Loucy (cell line): ENCODE data around the gene DNLZ.

Experiments used
- H2AFZ ChIP-seq: fragments of 200-600 bp; sonication (generic); 2 replicates; pipeline ENCODE4 v1.6.0; 2016; ENCODE audit warnings: antibody characterized with exemption, mild to moderate bottlenecking, low read length, moderate library complexity
- H3F3A ChIP-seq: fragments of 200-600 bp; 2 replicates; pipeline ENCODE4 v1.6.0; 2016; ENCODE audit warnings: antibody characterized with exemption, low read depth, mild to moderate bottlenecking
- H3K27me3 ChIP-seq: fragments of 200-600 bp; sonication (generic); 2 replicates; pipeline ENCODE4 v1.6.1; 2014; ENCODE audit warnings: low read length, mild to moderate bottlenecking; ENCODE audit not compliant: insufficient read depth, poor library complexity, severe bottlenecking
- H3K36me3 ChIP-seq: fragments of 200-600 bp; sonication (generic); 2 replicates; pipeline ENCODE4 v1.6.1; 2016; ENCODE audit warnings: low read length; ENCODE audit not compliant: insufficient read depth
- H3K4me1 ChIP-seq: fragments of 200-600 bp; sonication (generic); 2 replicates; pipeline ENCODE4 v1.5.1; 2014; ENCODE audit warnings: low read length, mild to moderate bottlenecking; ENCODE audit not compliant: insufficient read depth, poor library complexity, severe bottlenecking
- H3K4me2 ChIP-seq: fragments of 200-600 bp; sonication (generic); 2 replicates; pipeline ENCODE4 v1.6.0; 2014; ENCODE audit warnings: antibody characterized with exemption, low read length, low read depth, mild to moderate bottlenecking; ENCODE audit not compliant: poor library complexity, severe bottlenecking
- H3K4me3 ChIP-seq: fragments of 200-600 bp; sonication (generic); 2 replicates; pipeline ENCODE4 v1.5.1; 2014; ENCODE audit warnings: low read length, mild to moderate bottlenecking, mixed read lengths; ENCODE audit not compliant: poor library complexity, severe bottlenecking
- H3K79me2 ChIP-seq: fragments of 200-600 bp; sonication (generic); 2 replicates; pipeline ENCODE4 v1.6.1; 2014; ENCODE audit warnings: low read length; ENCODE audit not compliant: insufficient read depth
- H3K9ac ChIP-seq: fragments of 200-600 bp; sonication (generic); 2 replicates; pipeline ENCODE4 v1.6.0; 2014; ENCODE audit warnings: mild to moderate bottlenecking, low read depth, low read length, moderate library complexity; ENCODE audit not compliant: poor library complexity, severe bottlenecking
- H3K9me2 ChIP-seq: fragments of 200-600 bp; sonication (generic); replicated peaks from 2 replicates; pipeline ENCODE4 v1.6.1; 2016; ENCODE audit warnings: low read depth, low read length, mixed read lengths
- H3K9me3 ChIP-seq: fragments of 200-600 bp; sonication (generic); 2 replicates; pipeline ENCODE4 v1.6.1; 2014; ENCODE audit warnings: mild to moderate bottlenecking, antibody characterized with exemption, low read length, low read depth; ENCODE audit not compliant: insufficient read depth
- H4K20me1 ChIP-seq: fragments of 200-600 bp; sonication (generic); 2 replicates; pipeline ENCODE4 v1.6.0; 2014; ENCODE audit warnings: antibody characterized with exemption, low read length, mild to moderate bottlenecking; ENCODE audit not compliant: insufficient read depth, poor library complexity, severe bottlenecking
- EZH2phosphoT487 ChIP-seq: fragments of 200-600 bp; IDR thresholded peaks from 2 replicates; pipeline ENCODE4 v1.6.1; 2018; ENCODE audit warnings: antibody characterized with exemption, mild to moderate bottlenecking, moderate library complexity, borderline replicate concordance
- TF ChIP-seq, protein P1 (sequence below): fragments of 200-600 bp; sonication (generic); conservative IDR thresholded peaks from 2 replicates; pipeline ENCODE4 v1.5.1; 2014; ENCODE audit warnings: mild to moderate bottlenecking, antibody characterized with exemption, low read length

The DNLZ gene

DNA sequence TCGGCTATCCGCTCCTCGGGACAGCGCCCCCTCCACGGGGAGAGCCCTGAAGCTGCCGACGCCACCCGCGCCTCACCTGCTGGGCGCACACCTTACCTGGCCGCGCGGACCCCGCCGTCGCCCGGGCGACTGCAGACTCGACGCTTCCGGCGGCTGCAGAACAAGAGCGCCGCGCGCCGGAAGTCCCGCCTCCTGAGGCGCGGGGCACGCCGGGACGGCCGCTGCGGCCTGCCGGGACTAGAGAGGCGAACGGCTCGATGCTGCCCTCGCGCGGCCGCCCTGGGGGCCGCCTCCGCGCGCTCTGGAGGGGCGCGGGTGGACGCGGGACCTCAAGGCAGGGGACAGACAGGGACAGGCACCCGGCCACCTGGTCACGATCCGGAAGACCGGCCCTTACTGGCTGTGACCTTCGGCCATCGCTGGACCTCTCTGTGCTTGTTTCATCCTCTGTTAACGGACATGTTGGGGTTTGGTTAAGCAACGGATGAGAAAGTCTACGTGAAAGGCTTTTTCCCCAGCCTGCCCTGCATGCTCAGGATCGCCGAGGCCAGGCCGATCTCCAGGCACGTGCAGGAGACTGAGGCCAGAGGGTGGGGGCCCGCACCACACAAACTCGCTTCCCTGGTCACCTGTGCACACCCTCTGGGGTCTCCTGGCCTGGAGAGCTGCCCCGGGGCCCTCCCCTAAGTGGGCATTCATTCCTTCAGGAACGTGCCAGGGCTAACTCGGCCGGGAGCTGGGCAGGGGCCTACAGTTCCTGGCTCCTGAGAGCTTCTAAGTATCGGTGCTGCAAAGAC is 36.7 kb upstream of the DNLZ start, which contains the start of gene SNAPC4:
SNAPC4 (minus strand) TSS at position 133 of the 797 bp plus-strand sequence. CDS start 1,742 bp downstream, outside the sequence.
- H4K20me1 ChIP-seq: peaks cover 21% of the 10 kb centered on the region
- no peaks in the 10 kb centered on the region for H3K27me3 ChIP-seq
- peaks cover 15% of the 10 kb centered on the region; the same call in 1 of the 2 replicates for H3K36me3 ChIP-seq
- peak within 1 kb of the TSS; percentile 79 for H2AFZ ChIP-seq
- H3K4me2 ChIP-seq: peak within 1 kb of the TSS; percentile 85
- peaks cover 40% of the 10 kb centered on the region for H3K4me1 ChIP-seq
- H3K4me3 ChIP-seq: peak within 1 kb of the TSS; percentile 90
- H3K9me2 ChIP-seq: no peaks in the 10 kb centered on the region
- TF ChIP-seq, protein P1, sequence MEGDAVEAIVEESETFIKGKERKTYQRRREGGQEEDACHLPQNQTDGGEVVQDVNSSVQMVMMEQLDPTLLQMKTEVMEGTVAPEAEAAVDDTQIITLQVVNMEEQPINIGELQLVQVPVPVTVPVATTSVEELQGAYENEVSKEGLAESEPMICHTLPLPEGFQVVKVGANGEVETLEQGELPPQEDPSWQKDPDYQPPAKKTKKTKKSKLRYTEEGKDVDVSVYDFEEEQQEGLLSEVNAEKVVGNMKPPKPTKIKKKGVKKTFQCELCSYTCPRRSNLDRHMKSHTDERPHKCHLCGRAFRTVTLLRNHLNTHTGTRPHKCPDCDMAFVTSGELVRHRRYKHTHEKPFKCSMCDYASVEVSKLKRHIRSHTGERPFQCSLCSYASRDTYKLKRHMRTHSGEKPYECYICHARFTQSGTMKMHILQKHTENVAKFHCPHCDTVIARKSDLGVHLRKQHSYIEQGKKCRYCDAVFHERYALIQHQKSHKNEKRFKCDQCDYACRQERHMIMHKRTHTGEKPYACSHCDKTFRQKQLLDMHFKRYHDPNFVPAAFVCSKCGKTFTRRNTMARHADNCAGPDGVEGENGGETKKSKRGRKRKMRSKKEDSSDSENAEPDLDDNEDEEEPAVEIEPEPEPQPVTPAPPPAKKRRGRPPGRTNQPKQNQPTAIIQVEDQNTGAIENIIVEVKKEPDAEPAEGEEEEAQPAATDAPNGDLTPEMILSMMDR: peak; percentile 78
- TF ChIP-seq EZH2phosphoT487: no peak
- no peaks in the 10 kb centered on the region for H3K9me3 ChIP-seq
- H3F3A ChIP-seq: 0 out of 2 replicates have a peak, but pooled peaks cover 4% of the 10 kb centered on the region
- H3K9ac ChIP-seq: peak within 1 kb of the TSS; percentile 75
- peaks cover 30% of the 10 kb centered on the region for H3K79me2 ChIP-seq

DNA sequence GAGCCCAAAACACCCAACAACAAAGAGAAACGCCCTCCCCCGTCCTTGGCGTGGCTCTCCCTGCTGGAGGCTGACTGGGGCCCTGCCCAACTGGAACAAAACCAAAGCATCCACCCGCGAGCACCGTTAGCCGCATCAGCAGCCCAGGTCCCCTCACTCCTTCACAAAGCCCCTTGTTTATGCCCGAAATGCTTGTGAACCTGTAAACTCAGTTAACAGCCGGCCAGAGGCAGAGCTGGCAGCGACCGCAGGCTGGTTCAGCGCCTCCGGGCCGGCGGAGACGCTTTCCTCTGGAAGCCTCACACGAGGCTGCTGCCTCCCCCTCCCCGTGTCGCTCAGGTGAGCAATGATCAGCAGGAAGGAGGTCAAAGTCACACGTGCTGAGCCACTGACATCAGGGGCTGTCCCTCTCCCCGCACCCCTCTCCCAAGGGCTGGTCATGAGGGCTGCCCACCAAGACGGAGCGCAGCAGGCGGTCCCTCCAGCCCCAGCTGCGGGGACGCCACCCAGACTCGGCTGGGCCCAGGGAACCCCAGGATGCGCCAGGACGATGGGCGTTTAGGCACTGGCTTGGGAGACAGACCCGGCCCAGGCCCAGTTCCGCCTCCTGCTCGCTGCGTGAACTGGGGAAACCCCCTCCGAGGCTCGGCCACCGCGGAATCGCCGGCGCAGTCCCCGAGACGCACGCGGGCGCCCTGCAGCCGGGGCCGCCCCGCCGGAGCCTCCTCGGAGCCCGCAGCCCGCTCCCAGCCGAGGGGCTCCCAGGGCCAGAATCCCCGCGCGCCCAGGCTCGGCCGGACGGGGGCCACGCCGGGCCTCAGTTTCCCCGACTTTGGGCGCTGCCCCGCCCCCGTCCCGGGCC is 35.9 kb upstream of the DNLZ start:
- H3K4me1 ChIP-seq: peaks cover 32% of the 10 kb centered on the region
- 0 out of 2 replicates have a peak, but pooled peaks cover 2% of the 10 kb centered on the region for H3F3A ChIP-seq
- H3K4me2 ChIP-seq: peak overlapping the region; percentile 85
- peak overlapping the region; percentile 90 for H3K4me3 ChIP-seq
- H2AFZ ChIP-seq: peak overlapping the region; percentile 79; the same call in 1 of the 2 replicates
- peak overlapping the region; percentile 75 for H3K9ac ChIP-seq
- H4K20me1 ChIP-seq: peaks cover 21% of the 10 kb centered on the region
- no peaks in the 10 kb centered on the region for H3K9me2 ChIP-seq
- no peak for TF ChIP-seq EZH2phosphoT487
- TF ChIP-seq, protein P1: no peak
- peaks cover 30% of the 10 kb centered on the region for H3K79me2 ChIP-seq
- peaks cover 23% of the 10 kb centered on the region; the same call in 1 of the 2 replicates for H3K36me3 ChIP-seq
- H3K27me3 ChIP-seq: no peaks in the 10 kb centered on the region
- no peaks in the 10 kb centered on the region for H3K9me3 ChIP-seq

DNA sequence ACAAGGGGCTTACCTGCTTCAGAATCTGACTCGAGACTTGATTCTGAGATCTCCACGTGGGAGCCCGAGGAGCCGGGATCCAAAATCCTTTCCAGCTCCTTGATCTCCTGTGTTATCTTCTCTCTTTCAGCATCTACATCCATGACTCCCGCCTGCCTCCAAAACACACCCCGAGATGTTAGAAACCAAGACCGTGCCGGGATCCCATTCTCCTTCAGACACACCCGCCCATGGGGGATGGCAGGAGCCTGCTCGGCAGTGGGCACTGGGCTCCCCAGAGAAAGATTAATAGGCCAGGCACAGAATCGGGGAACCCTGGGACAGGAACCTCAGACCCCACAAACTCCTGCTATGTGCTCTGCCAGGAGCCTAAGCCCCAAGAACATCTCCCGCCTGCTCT is 34.7 kb upstream of the DNLZ start:
- TF ChIP-seq EZH2phosphoT487: no peak
- TF ChIP-seq, protein P1: no peak
- Histone ChIP-seq H3K9me2 (no peaks in the 10 kb centered on the region), H4K20me1 (peaks cover 21% of the 10 kb centered on the region), H3K79me2 (peaks cover 27% of the 10 kb centered on the region), H3K27me3 (no peaks in the 10 kb centered on the region), H3K4me1 (peaks cover 21% of the 10 kb centered on the region), H3K36me3 (peaks cover 29% of the 10 kb centered on the region; the same call in 1 of the 2 replicates), H2AFZ (no peak overlapping the region), H3K9ac (peak overlapping the region; percentile 75), H3F3A (no peaks in the 10 kb centered on the region), H3K4me2 (peak overlapping the region; percentile 85), H3K4me3 (peak overlapping the region; percentile 90), H3K9me3 (no peaks in the 10 kb centered on the region)
